Astrocyte (in vitro differentiated cells and primary cell): ENCODE measurements around the gene FAM221B.

ENCODE experiments used
- EZH2 ChIP-seq: IDR thresholded peaks from 2 replicates; pipeline ENCODE4 v1.6.1; 2012; ENCODE audit warnings: mild to moderate bottlenecking, low read length, inconsistent platforms; ENCODE audit not compliant: insufficient read depth
- TF ChIP-seq, protein P1 (sequence below): IDR thresholded peaks from 2 replicates; pipeline ENCODE4 v1.5.1; 2011; ENCODE audit warnings: low read depth, mild to moderate bottlenecking, inconsistent platforms, low read length, moderate library complexity; ENCODE audit not compliant: insufficient read depth

- TF ChIP-seq, protein P1, sequence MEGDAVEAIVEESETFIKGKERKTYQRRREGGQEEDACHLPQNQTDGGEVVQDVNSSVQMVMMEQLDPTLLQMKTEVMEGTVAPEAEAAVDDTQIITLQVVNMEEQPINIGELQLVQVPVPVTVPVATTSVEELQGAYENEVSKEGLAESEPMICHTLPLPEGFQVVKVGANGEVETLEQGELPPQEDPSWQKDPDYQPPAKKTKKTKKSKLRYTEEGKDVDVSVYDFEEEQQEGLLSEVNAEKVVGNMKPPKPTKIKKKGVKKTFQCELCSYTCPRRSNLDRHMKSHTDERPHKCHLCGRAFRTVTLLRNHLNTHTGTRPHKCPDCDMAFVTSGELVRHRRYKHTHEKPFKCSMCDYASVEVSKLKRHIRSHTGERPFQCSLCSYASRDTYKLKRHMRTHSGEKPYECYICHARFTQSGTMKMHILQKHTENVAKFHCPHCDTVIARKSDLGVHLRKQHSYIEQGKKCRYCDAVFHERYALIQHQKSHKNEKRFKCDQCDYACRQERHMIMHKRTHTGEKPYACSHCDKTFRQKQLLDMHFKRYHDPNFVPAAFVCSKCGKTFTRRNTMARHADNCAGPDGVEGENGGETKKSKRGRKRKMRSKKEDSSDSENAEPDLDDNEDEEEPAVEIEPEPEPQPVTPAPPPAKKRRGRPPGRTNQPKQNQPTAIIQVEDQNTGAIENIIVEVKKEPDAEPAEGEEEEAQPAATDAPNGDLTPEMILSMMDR, result no peak
- TF ChIP-seq EZH2, result no peak
These were observed 57.5 kb downstream of the FAM221B start for GRCh38 chr9:35771075-35771433.
